ENCODE measurements around the gene SCMH1.

SCMH1 gene

DNA sequence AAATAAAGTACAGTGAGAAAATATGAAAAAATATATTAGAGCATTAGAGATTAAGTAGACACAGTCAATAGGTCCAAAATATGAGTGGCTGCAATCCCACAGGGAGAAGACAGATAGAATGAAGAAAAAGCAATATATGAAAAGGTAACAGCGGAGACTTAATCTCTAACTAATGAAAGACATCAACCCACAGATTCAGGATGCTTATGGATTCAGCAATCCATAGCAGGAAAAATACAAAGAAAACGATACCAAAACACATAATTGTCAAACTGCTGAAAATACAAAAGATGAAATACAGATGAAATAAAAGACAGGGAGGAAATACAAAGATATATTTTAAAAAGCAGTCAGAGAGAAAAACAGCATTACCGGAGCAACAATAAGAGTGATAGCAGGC lies 163.9 kb downstream of the SCMH1 start:
- no peak for DNase-seq

DNA sequence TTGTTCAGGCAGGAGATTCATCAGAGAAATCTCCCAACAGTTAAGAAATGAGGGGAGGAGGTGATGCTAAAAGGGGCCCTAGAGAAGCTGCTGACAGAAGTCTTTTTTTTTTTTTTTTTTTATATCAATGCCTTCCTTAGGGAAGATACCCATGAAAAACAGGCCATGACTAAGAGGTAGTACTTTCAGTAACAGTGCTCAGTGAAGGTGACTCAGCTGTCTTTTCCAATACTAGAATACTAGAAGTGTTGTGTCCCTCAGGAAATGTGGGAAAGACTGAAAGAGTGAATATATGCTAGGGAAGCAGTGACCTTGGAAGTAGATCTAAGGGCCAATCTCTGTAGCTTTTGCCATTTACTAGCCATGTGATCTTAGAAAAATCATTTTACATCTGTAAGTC lies 168.1 kb downstream of the SCMH1 start:
- DNase-seq = peak; percentile 40

GRCh38 chr1:41072051-41072450 lies 170.1 kb downstream of the SCMH1 start:
- peak; percentile 55 for DNase-seq

DNA sequence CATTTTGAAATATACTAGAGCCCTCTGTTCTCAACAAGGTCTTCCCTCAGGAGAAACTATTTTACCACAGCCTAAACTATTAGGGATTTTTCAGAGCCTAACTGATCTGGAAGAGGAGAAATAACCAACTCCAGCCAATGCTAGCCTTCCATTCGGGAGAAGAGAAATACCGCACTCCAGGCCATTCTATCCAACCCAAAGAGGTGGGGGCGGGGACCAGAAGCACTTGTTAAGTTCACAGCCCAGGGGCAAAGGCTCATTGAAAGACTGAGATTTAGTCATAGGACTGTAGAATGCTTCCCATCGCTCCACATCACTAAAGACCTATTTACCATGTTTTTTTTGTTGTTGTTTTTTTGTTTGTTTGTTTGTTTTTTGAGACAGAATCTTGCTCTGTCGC lies 185.2 kb downstream of the SCMH1 start:
- DNase-seq = no peak

DNA sequence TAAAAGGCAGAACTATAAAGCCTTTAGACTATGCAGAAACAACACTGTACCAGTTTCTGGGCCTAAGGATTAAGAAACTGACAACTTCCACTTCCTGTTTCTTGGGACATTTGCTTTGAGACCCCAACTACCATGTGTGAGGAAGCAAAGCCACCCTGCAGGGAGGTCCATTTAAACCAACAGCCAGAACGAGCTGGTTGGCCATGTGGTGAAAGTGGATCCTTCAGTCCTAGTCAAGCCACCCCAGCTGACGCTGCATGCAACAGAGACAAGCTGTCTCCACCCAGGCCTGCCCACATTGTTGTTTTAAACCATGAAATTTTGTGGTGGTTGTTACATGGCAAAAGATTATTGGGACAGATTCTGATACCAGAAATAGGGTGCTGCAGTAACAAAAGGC lies 188.8 kb downstream of the SCMH1 start:
- DNase-seq = no peak

DNA sequence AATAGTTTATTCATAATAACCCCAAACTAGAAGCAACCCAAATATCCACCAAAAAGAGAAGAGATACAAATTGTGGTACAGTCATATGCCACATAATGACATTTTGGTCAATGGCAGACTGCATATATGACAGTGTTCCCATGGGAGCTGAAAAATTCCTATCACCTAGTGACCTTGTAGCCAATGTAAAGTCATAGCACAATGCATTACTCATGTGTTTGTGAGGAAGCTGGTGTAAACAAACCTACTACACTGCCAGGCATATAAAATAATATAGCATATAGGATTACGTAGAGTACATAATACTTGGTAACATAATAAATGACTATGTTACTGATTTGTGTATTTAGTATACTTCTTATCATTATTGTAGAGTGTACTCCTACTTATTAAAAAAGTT lies 191.1 kb downstream of the SCMH1 start:
- DNase-seq = peak; percentile 23

DNA sequence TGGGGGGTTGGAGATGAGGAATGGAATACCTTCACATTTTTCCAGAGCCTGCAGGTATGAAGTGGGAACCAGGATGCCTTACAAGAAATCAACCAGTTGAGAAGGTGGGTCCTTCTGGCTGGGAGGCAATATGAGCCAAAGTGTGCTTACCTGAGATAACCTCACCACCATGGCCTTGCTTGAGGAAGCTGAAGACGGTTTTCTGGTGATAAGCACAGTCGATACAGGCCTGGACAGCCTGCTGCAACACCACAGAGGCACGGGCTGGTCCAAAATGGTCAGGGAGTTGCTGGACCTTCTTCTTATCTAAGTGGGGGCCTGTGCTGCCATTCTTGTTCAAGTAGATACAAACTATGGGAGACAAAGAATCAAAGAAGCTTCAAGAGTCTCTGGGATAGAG lies 193.6 kb downstream of the SCMH1 start:
- DNase-seq = no peak

- no peak for DNase-seq
These were observed 195.7 kb downstream of the SCMH1 start for GRCh38 chr1:41046347-41046775.

- no peak for DNase-seq
These were observed 196.4 kb downstream of the SCMH1 start for GRCh38 chr1:41045740-41046139.

- no peak for DNase-seq
These were observed 197.9 kb downstream of the SCMH1 start for GRCh38 chr1:41044187-41044586.

DNA sequence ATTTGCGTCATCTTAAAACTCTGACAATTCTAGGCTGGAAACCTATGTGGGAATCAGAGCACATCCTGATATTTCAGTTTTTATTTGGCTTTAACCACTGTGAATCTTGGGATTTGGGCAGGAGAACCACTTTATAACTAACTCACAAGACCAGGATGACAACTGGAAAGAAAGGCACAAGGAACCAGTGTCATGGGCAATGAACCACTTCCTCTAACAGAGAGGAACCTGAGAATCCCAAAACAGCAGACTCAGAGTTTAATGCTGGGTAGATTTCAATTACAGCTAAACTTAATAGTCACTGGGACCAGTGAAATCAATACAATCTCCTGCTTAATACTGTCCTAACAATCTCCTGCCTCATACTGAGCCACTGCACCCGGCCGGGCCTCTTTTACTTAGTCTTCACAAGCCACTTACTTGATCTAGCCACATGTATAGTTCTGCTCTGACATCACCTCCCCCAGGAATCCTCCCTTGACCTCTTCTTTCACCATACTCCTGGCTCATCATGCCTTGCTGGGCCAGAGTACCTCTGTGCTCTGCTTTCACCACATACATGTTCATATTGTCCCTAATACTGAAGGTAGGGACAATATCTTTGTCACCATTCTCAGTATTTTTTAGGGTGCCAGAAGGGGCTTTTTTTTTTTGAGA lies 200.4 kb downstream of the SCMH1 start:
- DNase-seq = no peak

DNA sequence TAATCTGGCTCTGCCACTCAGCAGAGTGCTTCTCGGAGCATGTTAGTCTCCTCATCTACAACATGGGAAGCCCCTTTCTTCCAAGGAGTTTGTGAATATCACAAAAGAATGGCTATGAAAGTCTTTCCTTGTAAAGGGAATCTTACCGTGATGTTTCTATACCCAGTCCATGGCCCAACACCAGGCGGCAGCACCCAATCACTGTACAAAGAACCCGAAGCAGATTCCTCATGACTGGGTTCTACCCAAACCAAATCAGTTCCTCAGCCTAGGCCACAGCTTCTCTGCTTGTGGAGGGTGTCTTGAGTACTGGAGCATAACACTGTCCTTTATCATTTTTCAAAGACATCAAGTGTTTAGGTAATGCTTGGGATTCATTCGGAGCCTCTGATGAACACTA lies 204.0 kb downstream of the SCMH1 start:
- no peak for DNase-seq

- DNase-seq = no peak
These were observed 204.8 kb downstream of the SCMH1 start for GRCh38 chr1:41037116-41037903.

DNA sequence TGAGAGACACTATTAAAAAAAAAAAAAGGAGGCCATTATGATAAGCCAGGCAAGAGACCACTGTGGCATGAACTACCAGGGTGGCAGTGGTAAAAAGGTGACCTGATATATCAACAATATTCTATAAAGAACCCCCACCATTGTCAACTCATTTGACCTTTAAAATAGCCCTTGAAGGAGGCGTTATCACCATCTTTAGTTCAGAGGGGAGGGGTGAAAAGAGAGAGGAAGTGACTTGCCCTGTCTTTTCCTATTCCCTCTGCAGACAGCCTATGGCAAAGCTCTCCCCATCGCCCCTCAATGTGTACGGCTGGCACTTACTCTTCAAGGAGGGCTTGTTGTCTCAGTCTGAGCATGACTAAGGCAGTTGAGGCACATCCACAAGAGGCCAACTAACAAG lies 208.8 kb downstream of the SCMH1 start:
- DNase-seq = no peak

DNA sequence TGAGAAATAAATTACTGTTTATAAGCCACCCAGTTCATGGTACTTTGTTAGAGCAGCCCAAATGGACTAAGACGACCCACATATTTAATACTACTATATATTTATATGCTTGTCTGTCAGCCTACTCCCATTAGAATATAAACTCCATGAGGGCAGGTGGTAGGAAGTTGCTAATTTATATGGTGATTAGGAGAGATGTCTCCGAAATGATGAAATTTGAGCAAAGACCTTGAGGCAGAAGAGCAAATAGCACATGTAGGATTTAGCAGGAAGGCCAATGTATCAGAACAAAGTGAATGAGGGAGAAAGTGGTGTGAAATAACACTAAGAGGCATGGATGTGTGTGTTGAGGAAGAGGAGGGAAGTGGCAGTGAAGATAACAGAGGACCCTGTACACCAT lies 210.0 kb downstream of the SCMH1 start:
- no peak for DNase-seq

GRCh38 chr1:41030872-41031616 lies 211.1 kb downstream of the SCMH1 start:
- DNase-seq = no peak

GRCh38 chr1:41028034-41028642 lies 214.0 kb downstream of the SCMH1 start:
- DNase-seq = no peak

- no peak for DNase-seq
These were observed 215.9 kb downstream of the SCMH1 start for GRCh38 chr1:41025979-41026819.

DNA sequence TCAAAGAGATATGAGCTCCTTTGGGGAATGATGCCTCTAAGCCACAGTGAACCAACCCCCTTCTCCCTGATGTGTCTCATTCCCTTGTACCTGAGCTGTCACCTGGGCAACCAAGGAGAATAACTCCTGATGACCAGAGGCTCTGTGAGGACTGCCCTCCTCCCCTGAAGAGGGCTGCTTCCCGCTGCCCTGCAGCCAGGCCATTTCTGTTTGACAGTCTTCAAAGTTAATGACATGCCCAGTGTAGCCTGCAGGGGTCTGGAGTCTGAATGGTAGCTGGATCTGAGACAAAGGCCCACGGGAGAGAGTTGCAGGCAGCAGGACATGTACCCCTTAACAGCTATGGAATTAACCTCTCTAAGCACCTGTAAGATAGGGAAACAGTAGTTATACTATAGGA lies 217.2 kb downstream of the SCMH1 start:
- DNase-seq = peak; percentile 21

DNA sequence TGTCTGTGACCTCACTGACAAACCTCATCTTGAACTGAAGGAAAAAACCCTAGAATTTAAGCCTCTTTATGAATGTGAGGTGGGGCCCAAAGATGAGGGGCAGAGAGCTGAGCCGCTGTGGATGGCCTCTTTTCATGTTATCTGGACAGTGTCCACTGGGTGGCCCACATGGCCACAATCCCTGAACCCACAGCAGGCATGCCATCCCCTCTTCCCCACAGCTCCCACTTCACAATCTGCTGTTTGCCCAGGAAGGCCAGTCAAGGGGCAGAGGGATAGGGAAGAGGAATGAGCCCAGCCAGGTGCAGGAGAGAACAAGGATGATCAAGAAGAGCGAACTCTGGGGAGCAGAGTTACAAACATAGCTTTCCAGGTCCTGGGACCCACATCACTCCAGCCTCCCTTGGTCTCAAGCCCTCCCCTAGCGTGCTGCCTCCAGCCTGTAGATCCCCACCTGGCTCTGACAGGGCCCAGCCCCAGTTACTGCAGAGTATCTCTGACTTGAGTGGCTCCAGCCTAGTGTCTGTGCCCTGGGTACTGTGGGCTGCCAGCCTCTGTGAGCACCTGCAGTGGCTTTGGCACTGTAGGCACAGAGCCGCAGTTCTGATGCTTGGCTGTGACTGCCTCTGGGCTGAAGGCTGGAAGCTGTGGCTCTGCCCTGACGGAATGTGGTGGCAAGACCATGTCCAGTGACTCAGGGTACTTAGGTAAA lies 218.7 kb downstream of the SCMH1 start:
- DNase-seq = peak; percentile 40

GRCh38 chr1:41022424-41022823 lies 219.7 kb downstream of the SCMH1 start:
- no peak for DNase-seq
